Endothelial cell of umbilical vein (primary cell): ENCODE measurements around the gene PROK2. TPM values are rescaled to one million over a fixed set of nuclear protein-coding genes. Genes with fewer than 3 reads are reported as not detected.

Experiments used
- BruUV-seq: library from RNA; stranded (reverse); fragments of 400-500 nt; replicated peaks from 2 replicates; lab custom pipeline; 2021; lab: Mats Ljungman, UMichigan
- CTCF ChIA-PET: fragments of 300-600, 350-600 bp; sonication (Branson Sonifier 250); formaldehyde crosslinking; loops from one replicate; lab custom pipeline; 2021; ENCODE audit warnings: antibody characterized with exemption, inconsistent platforms; lab: Charles Lee
- POLR2A ChIA-PET: fragments of 300-600, 350-600 bp; sonication (Branson Sonifier 250); formaldehyde crosslinking; loops from one replicate; lab custom pipeline; 2021; ENCODE audit warnings: antibody characterized with exemption, inconsistent platforms; lab: Charles Lee
- DNase-seq: peaks from one replicate; pipeline ENCODE4 v3.0.0-alpha.2; 2011; ENCODE audit warnings: low read depth, low spot score
- FAIRE-seq: peaks from 2 replicates; lab custom pipeline; 2011; peaks lifted over from hg19 to GRCh38; lab: Jason Lieb, UNC
- H2AFZ ChIP-seq: 2 replicates; pipeline ENCODE4 v1.6.0; 2012; ENCODE audit warnings: low read depth, low read length, control low read depth, inconsistent platforms
- H3K27ac ChIP-seq: 2 replicates; pipeline ENCODE4 v1.5.1; 2011; ENCODE audit warnings: low read depth, mild to moderate bottlenecking, control low read depth, low read length, moderate library complexity; ENCODE audit not compliant: insufficient read depth
- H3K27me3 ChIP-seq, 2 experiments: 2 replicates each; pipeline versions ENCODE4 v1.6.0 to v1.6.1; 2011; ENCODE audit warnings: low read length in 2 of 2, mixed read lengths in 1 of 2; ENCODE audit not compliant: control insufficient read depth in 2 of 2, insufficient read depth in 2 of 2
- H3K36me3 ChIP-seq, 2 experiments: 2 replicates in 1 of 2; 3 replicates in 1 of 2; pipeline ENCODE4 v1.5.1; 2011; ENCODE audit warnings: low read length in 2 of 2, mild to moderate bottlenecking in 1 of 2, moderate library complexity in 1 of 2; ENCODE audit not compliant: control insufficient read depth in 2 of 2, insufficient read depth in 2 of 2; ENCODE audit errors: extremely low read depth in 1 of 2
- H3K4me1 ChIP-seq: 3 replicates; pipeline ENCODE4 v1.5.1; 2011; ENCODE audit warnings: mild to moderate bottlenecking, low read length; ENCODE audit not compliant: control insufficient read depth, insufficient read depth; ENCODE audit errors: extremely low read depth
- H3K4me2 ChIP-seq: 2 replicates; pipeline ENCODE4 v1.6.1; 2011; ENCODE audit warnings: low read length, control low read depth, mixed read lengths; ENCODE audit not compliant: insufficient read depth
- H3K4me3 ChIP-seq, 3 experiments: fragments of 200-600 bp in 1 of 3; sonication (generic), shearing (Covaris generic) in 1 of 3; replicated peaks in 1 of 3; 2 replicates each; pipeline ENCODE4 v1.5.1; 2011 to 2016; ENCODE audit warnings: control low read depth in 3 of 3, low read length in 3 of 3, mild to moderate bottlenecking in 2 of 3, inconsistent platforms in 1 of 3, low read depth in 1 of 3, moderate library complexity in 1 of 3; ENCODE audit not compliant: insufficient read depth in 1 of 3
- H3K79me2 ChIP-seq: 2 replicates; pipeline ENCODE4 v1.6.0; 2012; ENCODE audit warnings: low read length, inconsistent platforms; ENCODE audit not compliant: control insufficient read depth, insufficient read depth
- H3K9ac ChIP-seq: replicated peaks from 2 replicates; pipeline ENCODE3; 2011; ENCODE audit warnings: low read length, control low read depth; ENCODE audit not compliant: insufficient read depth; ENCODE audit errors: extremely low read depth
- H3K9me1 ChIP-seq: replicated peaks from 3 replicates; pipeline ENCODE4 v1.6.0; 2011; ENCODE audit warnings: mild to moderate bottlenecking, low read length; ENCODE audit not compliant: control insufficient read depth, insufficient read depth; ENCODE audit errors: extremely low read depth
- H3K9me3 ChIP-seq: replicated peaks from 2 replicates; pipeline ENCODE4 v1.5.1; 2012; ENCODE audit warnings: low read length, inconsistent platforms; ENCODE audit not compliant: control insufficient read depth, insufficient read depth
- H4K20me1 ChIP-seq: replicated peaks from 2 replicates; pipeline ENCODE3; 2011; ENCODE audit warnings: mild to moderate bottlenecking, low read length; ENCODE audit not compliant: control insufficient read depth, insufficient read depth; ENCODE audit errors: extremely low read depth
- CTCF ChIP-seq, 2 donors: IDR thresholded peaks; 1 replicate in 1 of 2; 2 replicates in 1 of 2; pipeline ENCODE4 v1.5.1; 2011; ENCODE audit warnings: low read length in 2 of 2, mild to moderate bottlenecking in 2 of 2, moderate library complexity in 2 of 2, control low read depth in 1 of 2, inconsistent platforms in 1 of 2, low read depth in 1 of 2; ENCODE audit not compliant: insufficient read depth in 1 of 2; ENCODE audit errors: extremely low read depth in 1 of 2
- EZH2 ChIP-seq: IDR thresholded peaks from 2 replicates; pipeline ENCODE4 v1.6.1; 2012; ENCODE audit warnings: borderline replicate concordance, low read depth, mild to moderate bottlenecking, moderate library complexity, low read length, inconsistent platforms; ENCODE audit not compliant: severe bottlenecking
- FOS ChIP-seq: IDR thresholded peaks from 2 replicates; pipeline ENCODE4 v1.6.1; 2011; ENCODE audit warnings: mild to moderate bottlenecking, low read length, moderate library complexity, borderline replicate concordance; ENCODE audit not compliant: insufficient read depth
- dilution Hi-C: fragments of 300-500 bp; cut with MboI; formaldehyde crosslinking; loops from one replicate; pipeline ENCODE4 v1.15.0; 2019; ENCODE audit warnings: low sequenced_read_pairs; ENCODE audit not compliant: extremely low pct_ligation_motif_present
- intact Hi-C: fragments of 100-400 bp; cut with micrococcal nuclease; formaldehyde crosslinking; loops from one replicate; pipeline ENCODE4 v1.10.0; 2022
- polyA plus RNA-seq, 4 experiments: library from polyadenylated mRNA; depleted of rRNA in 3 of 4; stranded (reverse) in 3 of 4; unstranded in 1 of 4; fragments of >200 nt; gene quantifications; 2 replicates each; pipeline versions ENCODE4 v1.2.1 to v1.2.3, GENCODE V29; 2011 to 2012; ENCODE audit warnings: missing spikeins in 1 of 4
- total RNA-seq: library from RNA; stranded (reverse); gene quantifications from 2 replicates; pipeline ENCODE4 v1.2.3, GENCODE V29; 2021

Gene PROK2
- total and polyA plus RNA-seq, 2 donors (not counting 3 experiments of a cell fraction or from before 2014, with no cell fraction given), result not detected

GRCh38 chr3:71758091-71758490 lies 26.9 kb downstream of the PROK2 start:
- Histone ChIP-seq H3K27ac (no peak overlapping the region), H4K20me1 (no peaks in the 10 kb centered on the region), H3K9ac (no peak overlapping the region), H3K79me2 (no peaks in the 10 kb centered on the region), H3K36me3 (no peaks in the 10 kb centered on the region), H3K9me1 (no peaks in the 10 kb centered on the region), H2AFZ (no peak overlapping the region), H3K27me3 (peaks cover 18 to 28% of the 10 kb centered on the region in 2 experiments), H3K4me3 (no peak overlapping the region), H3K4me2 (no peak overlapping the region), H3K4me1 (peaks cover 2% of the 10 kb centered on the region), H3K9me3 (no peaks in the 10 kb centered on the region)
- dilution Hi-C loops, result no loop called here
- CTCF ChIA-PET, result no interaction called here
- BruUV-seq, result no TSS peak
- intact Hi-C loops, result no loop called here
- POLR2A ChIA-PET, result no interaction called here
- no peak for DNase-seq
- no peak for FAIRE-seq
- no peak for TF ChIP-seq CTCF (IDR thresholded peaks at IDR 0.05; ENCODE audit: extremely low read depth in 1 of 2, insufficient read depth in 1 of 2, low read depth in 1 of 2, low read length in 2 of 2)
- no peak for TF ChIP-seq EZH2
- no peak for TF ChIP-seq FOS

GRCh38 chr3:71754610-71755253 lies 30.2 kb downstream of the PROK2 start:
- H3K9me3 ChIP-seq, result no peaks in the 10 kb centered on the region
- ChIA-PET CTCF (no interaction called here), POLR2A (no interaction called here)
- H3K27me3 ChIP-seq, result peaks cover 39 to 50% of the 10 kb centered on the region in 2 experiments
- H3K4me1 ChIP-seq, result peaks cover 4% of the 10 kb centered on the region
- no TSS peak for BruUV-seq
- no peak overlapping the region for H3K4me3 ChIP-seq
- FAIRE-seq (no peak), DNase-seq (no peak)
- no peaks in the 10 kb centered on the region for H3K36me3 ChIP-seq
- H3K79me2 ChIP-seq, result no peaks in the 10 kb centered on the region
- no peaks in the 10 kb centered on the region for H3K9me1 ChIP-seq
- peak; percentile 85 for TF ChIP-seq EZH2
- no peak for TF ChIP-seq CTCF (IDR thresholded peaks at IDR 0.05; ENCODE audit: extremely low read depth in 1 of 2, insufficient read depth in 1 of 2, low read depth in 1 of 2, low read length in 2 of 2)
- H2AFZ ChIP-seq, result no peak overlapping the region
- H3K27ac ChIP-seq, result no peak overlapping the region
- no peak overlapping the region for H3K4me2 ChIP-seq
- dilution Hi-C loops, result no loop called here
- intact Hi-C loops, result no loop called here
- no peaks in the 10 kb centered on the region for H4K20me1 ChIP-seq
- H3K9ac ChIP-seq, result no peak overlapping the region
